ENCODE measurements around the gene RNF169. TPM values are rescaled to one million over a fixed set of nuclear protein-coding genes. Genes with fewer than 3 reads are reported as not detected.
"Not testable (repeated sequence)": the region's sequence is repeated elsewhere in the genome, so short reads cannot be mapped to it uniquely, and the experiment has no call there.

The RNF169 gene
- total RNA-seq, 6 experiments from 2014 or later: 4.7 to 7.7 (median 6.8) TPM

- H3K9me3 ChIP-seq: no peaks in the 10 kb centered on the region
- 29% methylated on average over 1 of the region's 1 CpG for WGBS (ENCODE audit: insufficient coverage, low coverage, low lambda C conversion rate, missing lambda C conversion rate)
- no peak overlapping the region for H3K4me3 ChIP-seq
- intact Hi-C loops (cut with DNase I): no loop called here
- no peak for TF ChIP-seq CTCF (IDR thresholded peaks at IDR 0.05)
- no peak for TF ChIP-seq POLR2A (IDR thresholded peaks at IDR 0.05)
- peaks cover 0 to 27% (median 5%) of the 10 kb centered on the region in 4 donors for H3K4me1 ChIP-seq
- no peaks in the 10 kb centered on the region for H3K27me3 ChIP-seq
- H3K36me3 ChIP-seq: no peaks in the 10 kb centered on the region
- no peak for DNase-seq
- no peak for ATAC-seq
- no peak overlapping the region for H3K27ac ChIP-seq
These were observed 6.8 kb downstream of the RNF169 start for GRCh38 chr11:74755395-74755995.

GRCh38 chr11:74756571-74756970 is 7.9 kb downstream of the RNF169 start:
- WGBS (ENCODE audit: insufficient coverage, low coverage, low lambda C conversion rate, missing lambda C conversion rate): 91% methylated on average over 1 of the region's 1 CpG
- no peak overlapping the region for H3K27ac ChIP-seq
- intact Hi-C loops (cut with DNase I): no loop called here
- H3K36me3 ChIP-seq: no peaks in the 10 kb centered on the region
- H3K9me3 ChIP-seq: no peaks in the 10 kb centered on the region
- H3K4me1 ChIP-seq: peaks cover 0 to 18% (median 5%) of the 10 kb centered on the region in 4 donors
- no peak for DNase-seq
- H3K27me3 ChIP-seq: no peaks in the 10 kb centered on the region
- H3K4me3 ChIP-seq: no peak overlapping the region
- ATAC-seq: no peak
- TF ChIP-seq CTCF (IDR thresholded peaks at IDR 0.05) (no peak), POLR2A (IDR thresholded peaks at IDR 0.05) (no peak)

- H3K9me3 ChIP-seq: no peaks in the 10 kb centered on the region
- no peak overlapping the region for H3K27ac ChIP-seq
- ATAC-seq: no peak
- H3K4me1 ChIP-seq: no peaks in the 10 kb centered on the region
- no peaks in the 10 kb centered on the region for H3K27me3 ChIP-seq
- intact Hi-C loops (cut with DNase I): no loop called here
- TF ChIP-seq CTCF (IDR thresholded peaks at IDR 0.05) (no peak), POLR2A (IDR thresholded peaks at IDR 0.05) (no peak)
- no peak for DNase-seq
- no peaks in the 10 kb centered on the region for H3K36me3 ChIP-seq
- no peak overlapping the region for H3K4me3 ChIP-seq
- 100% methylated on average over 1 of the region's 1 CpG for WGBS (ENCODE audit: insufficient coverage, low coverage, low lambda C conversion rate, missing lambda C conversion rate)
These were observed 18.3 kb downstream of the RNF169 start for GRCh38 chr11:74766905-74767304.

GRCh38 chr11:74768172-74768651 is 19.6 kb downstream of the RNF169 start:
- H3K9me3 ChIP-seq; H3K4me1 ChIP-seq; H3K27ac ChIP-seq; H3K4me3 ChIP-seq; intact Hi-C loops (cut with DNase I); DNase-seq; ATAC-seq; H3K27me3 ChIP-seq; H3K36me3 ChIP-seq: not testable (repeated sequence)
- 93% methylated on average over 4 of the region's 9 CpGs for WGBS (ENCODE audit: insufficient coverage, low coverage, low lambda C conversion rate, missing lambda C conversion rate)

GRCh38 chr11:74769055-74769707 is 20.5 kb downstream of the RNF169 start:
- TF ChIP-seq CTCF (IDR thresholded peaks at IDR 0.05) (no peak), POLR2A (IDR thresholded peaks at IDR 0.05) (no peak)
- 77% methylated on average over 2 of the region's 2 CpGs for WGBS (ENCODE audit: insufficient coverage, low coverage, low lambda C conversion rate, missing lambda C conversion rate)
- H3K27me3 ChIP-seq: no peaks in the 10 kb centered on the region

More at GRCh38 chr11:74769055-74769707, 20.5 kb downstream of the RNF169 start:
- H3K36me3 ChIP-seq: no peaks in the 10 kb centered on the region
- intact Hi-C loops (cut with DNase I): no loop called here
- H3K4me3 ChIP-seq: no peak overlapping the region
- DNase-seq (no peak), ATAC-seq (no peak)
- H3K4me1 ChIP-seq: peaks cover 0 to 12% (median 4%) of the 10 kb centered on the region in 4 donors
- H3K27ac ChIP-seq: no peak overlapping the region
- no peaks in the 10 kb centered on the region for H3K9me3 ChIP-seq
